ENCODE results near the gene TMEM179B. TPM values are rescaled to one million over a fixed set of nuclear protein-coding genes. Genes with fewer than 3 reads are reported as not detected.

TMEM179B gene
- total and polyA plus RNA-seq, 2 of the 13 experiments (the other 11 are each of a cell fraction or from before 2014, with no cell fraction given) = 24.8 to 25.7 TPM

DNA sequence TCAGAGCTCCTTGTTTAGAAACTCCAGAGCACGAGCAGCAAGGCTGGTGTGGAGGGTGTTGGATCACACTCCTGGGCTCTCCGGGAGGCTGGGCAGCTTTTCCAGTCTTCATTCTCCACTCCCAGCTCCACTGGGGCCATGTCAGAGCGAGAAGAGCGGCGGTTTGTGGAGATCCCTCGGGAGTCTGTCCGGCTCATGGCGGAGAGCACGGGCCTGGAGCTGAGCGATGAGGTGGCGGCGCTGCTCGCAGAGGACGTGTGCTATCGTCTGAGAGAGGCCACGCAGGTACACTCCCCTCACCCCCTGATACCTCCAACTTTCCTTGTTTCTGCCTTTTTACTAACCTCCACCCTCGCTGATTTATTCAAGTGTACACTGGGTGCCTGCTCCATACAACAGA, 11.6 kb upstream of the TMEM179B start:
- no peak overlapping the region for H2AFZ ChIP-seq (ENCODE audit: low read length)
- DNase-seq (ENCODE audit: low spot score) (no peak), ATAC-seq (no peak), FAIRE-seq (no peak)
- H3K36me3 ChIP-seq (replicated peaks in 1 of 2; ENCODE audit: control insufficient read depth in 1 of 2, insufficient read depth in 2 of 2, low read length in 2 of 2) = peaks cover 10 to 33% of the 10 kb centered on the region in 2 experiments
- H3K27me3 ChIP-seq (ENCODE audit: control insufficient read depth in 1 of 2, insufficient read depth in 2 of 2, low read length in 2 of 2) = no peaks in the 10 kb centered on the region; a peak in 1 of 5 replicates
- H3K4me3 ChIP-seq (replicated peaks in 1 of 3; ENCODE audit: insufficient read depth in 1 of 3, low read depth in 2 of 3, low read length in 3 of 3) = no peak overlapping the region
- POLR2A ChIA-PET = interaction anchor here (1.1 to 1.6 kb wide), 2 partner anchors 22 to 57 kb away, joined by 4 read pairs; partner anchors contain the start of gene ZBTB3
- in situ Hi-C loops (cut with HindIII; ENCODE audit: extremely low pct_ligation_motif_present, low pct_unique_long_range_greater_than_20kb) (no loop called here), intact Hi-C loops (cut with micrococcal nuclease; ENCODE audit: unreplicated experiment) (no loop called here)
- CTCF ChIA-PET (ENCODE audit: low intra/inter-chr PET ratio, low total read pairs) = no interaction called here
- no peak overlapping the region for H3K9ac ChIP-seq (ENCODE audit: insufficient read depth, low read depth, low read length)
- peaks cover 10% of the 10 kb centered on the region for H3K79me2 ChIP-seq (ENCODE audit: insufficient read depth, low read length)
- no peak for TF ChIP-seq SALL1 (CRISPR knock-in tag; IDR thresholded peaks at IDR 0.05)
- no peak for TF ChIP-seq NCOA1 (CRISPR knock-in tag; IDR thresholded peaks at IDR 0.05)
- no peak for TF ChIP-seq ELF3 (CRISPR knock-in tag; IDR thresholded peaks at IDR 0.05)
- no peak for TF ChIP-seq ZFAT (CRISPR knock-in tag; conservative IDR thresholded peaks at IDR 0.05)
- no peak for TF ChIP-seq ZNF343 (CRISPR knock-in tag; IDR thresholded peaks at IDR 0.05)
- TF ChIP-seq GATAD2A (CRISPR knock-in tag; IDR thresholded peaks at IDR 0.05) = no peak
- TF ChIP-seq NFIC (IDR thresholded peaks at IDR 0.05; ENCODE audit: low read length) = no peak
- BruUV-seq (replicated peaks) = no TSS peak
- no peaks in the 10 kb centered on the region for H4K20me1 ChIP-seq (ENCODE audit: insufficient read depth, low read length)
- no peaks in the 10 kb centered on the region for H3K9me3 ChIP-seq (ENCODE audit: low read length)
- 98% methylated on average over 17 of the region's 17 CpGs for WGBS (ENCODE audit: low lambda C conversion rate)
- H3K4me2 ChIP-seq (ENCODE audit: low read depth, low read length) = no peak overlapping the region
- no peak overlapping the region for H3K27ac ChIP-seq (ENCODE audit: extremely low read length, insufficient read depth, low read length)
- peaks cover 13% of the 10 kb centered on the region for H3K4me1 ChIP-seq (ENCODE audit: insufficient read depth, low read length)

DNA sequence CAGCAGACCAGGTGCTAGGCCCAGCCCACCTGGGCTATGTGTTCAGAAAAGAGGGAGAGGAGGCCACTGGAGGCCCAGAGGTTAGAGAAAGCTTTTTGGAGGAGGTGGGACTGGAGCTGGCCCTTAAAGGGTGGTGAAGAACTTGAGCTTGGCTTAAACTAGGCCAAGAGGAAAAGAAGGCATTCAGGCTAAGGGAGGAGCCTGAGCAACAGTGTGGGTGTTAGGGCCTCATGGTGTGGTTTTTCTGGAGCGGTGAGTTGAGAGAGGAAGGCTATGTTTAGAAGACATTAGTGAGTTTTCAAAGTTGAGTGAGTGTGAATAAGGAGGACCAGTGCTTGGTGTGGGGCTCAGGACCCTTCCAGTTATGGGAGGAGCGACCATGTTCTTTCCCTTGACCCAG, 9.8 kb upstream of the TMEM179B start:
- Histone ChIP-seq H3K9ac (ENCODE audit: insufficient read depth, low read depth, low read length) (no peak overlapping the region), H3K4me3 (replicated peaks in 1 of 3; ENCODE audit: insufficient read depth in 1 of 3, low read depth in 2 of 3, low read length in 3 of 3) (no peak overlapping the region), H3K27ac (ENCODE audit: extremely low read length, insufficient read depth, low read length) (no peak overlapping the region), H3K4me1 (ENCODE audit: insufficient read depth, low read length) (peaks cover 3% of the 10 kb centered on the region; the same call in 1 of the 2 replicates), H3K36me3 (replicated peaks in 1 of 2; ENCODE audit: control insufficient read depth in 1 of 2, insufficient read depth in 2 of 2, low read length in 2 of 2) (peaks cover 15 to 41% of the 10 kb centered on the region in 2 experiments), H3K27me3 (ENCODE audit: control insufficient read depth in 1 of 2, insufficient read depth in 2 of 2, low read length in 2 of 2) (no peaks in the 10 kb centered on the region), H2AFZ (ENCODE audit: low read length) (no peak overlapping the region), H3K9me3 (ENCODE audit: low read length) (no peaks in the 10 kb centered on the region), H4K20me1 (ENCODE audit: insufficient read depth, low read length) (no peaks in the 10 kb centered on the region), H3K79me2 (ENCODE audit: insufficient read depth, low read length) (peaks cover 4% of the 10 kb centered on the region), H3K4me2 (ENCODE audit: low read depth, low read length) (no peak overlapping the region)
- intact Hi-C loops (cut with micrococcal nuclease; ENCODE audit: unreplicated experiment) = no loop called here
- in situ Hi-C loops (cut with HindIII; ENCODE audit: extremely low pct_ligation_motif_present, low pct_unique_long_range_greater_than_20kb) = no loop called here
- no TSS peak for BruUV-seq (replicated peaks)
- 100% methylated on average over 2 of the region's 2 CpGs for WGBS (ENCODE audit: low lambda C conversion rate)
- ATAC-seq (no peak), FAIRE-seq (no peak), DNase-seq (ENCODE audit: low spot score) (no peak)
- ChIA-PET CTCF (ENCODE audit: low intra/inter-chr PET ratio, low total read pairs) (no interaction called here), POLR2A (no interaction called here)
- no peak for TF ChIP-seq JARID2 (CRISPR knock-in tag; IDR thresholded peaks at IDR 0.05; ENCODE audit: insufficient replicate concordance)
- TF ChIP-seq ZNF383 (CRISPR knock-in tag; IDR thresholded peaks at IDR 0.05; ENCODE audit: borderline replicate concordance) = no peak
- TF ChIP-seq, protein P1, sequence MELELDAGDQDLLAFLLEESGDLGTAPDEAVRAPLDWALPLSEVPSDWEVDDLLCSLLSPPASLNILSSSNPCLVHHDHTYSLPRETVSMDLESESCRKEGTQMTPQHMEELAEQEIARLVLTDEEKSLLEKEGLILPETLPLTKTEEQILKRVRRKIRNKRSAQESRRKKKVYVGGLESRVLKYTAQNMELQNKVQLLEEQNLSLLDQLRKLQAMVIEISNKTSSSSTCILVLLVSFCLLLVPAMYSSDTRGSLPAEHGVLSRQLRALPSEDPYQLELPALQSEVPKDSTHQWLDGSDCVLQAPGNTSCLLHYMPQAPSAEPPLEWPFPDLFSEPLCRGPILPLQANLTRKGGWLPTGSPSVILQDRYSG (CRISPR knock-in tag; IDR thresholded peaks at IDR 0.05) = no peak
- no peak for TF ChIP-seq TGIF2 (CRISPR knock-in tag; IDR thresholded peaks at IDR 0.05)
- no peak for TF ChIP-seq HNRNPL (IDR thresholded peaks at IDR 0.05; ENCODE audit: low read depth, low read length)
- no peak for TF ChIP-seq ZMYM4 (CRISPR knock-in tag; IDR thresholded peaks at IDR 0.05)
- no peak for TF ChIP-seq TP53 (CRISPR knock-in tag; conservative IDR thresholded peaks at IDR 0.05)
- TF ChIP-seq, protein P2, sequence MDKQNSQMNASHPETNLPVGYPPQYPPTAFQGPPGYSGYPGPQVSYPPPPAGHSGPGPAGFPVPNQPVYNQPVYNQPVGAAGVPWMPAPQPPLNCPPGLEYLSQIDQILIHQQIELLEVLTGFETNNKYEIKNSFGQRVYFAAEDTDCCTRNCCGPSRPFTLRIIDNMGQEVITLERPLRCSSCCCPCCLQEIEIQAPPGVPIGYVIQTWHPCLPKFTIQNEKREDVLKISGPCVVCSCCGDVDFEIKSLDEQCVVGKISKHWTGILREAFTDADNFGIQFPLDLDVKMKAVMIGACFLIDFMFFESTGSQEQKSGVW (CRISPR knock-in tag; IDR thresholded peaks at IDR 0.05; ENCODE audit: borderline replicate concordance) = no peak
